Activated T-cell treated with anti-CD3 and anti-CD28 coated beads, Interleukin-2, amount 50 U/mL, for 48 hours (primary cell): Measurements from ENCODE around the gene ACE.

Experiments
- DNase-seq, 2 experiments: peaks; one replicate each; pipeline ENCODE4 v3.0.0-alpha.2; 2020

Gene ACE

DNA sequence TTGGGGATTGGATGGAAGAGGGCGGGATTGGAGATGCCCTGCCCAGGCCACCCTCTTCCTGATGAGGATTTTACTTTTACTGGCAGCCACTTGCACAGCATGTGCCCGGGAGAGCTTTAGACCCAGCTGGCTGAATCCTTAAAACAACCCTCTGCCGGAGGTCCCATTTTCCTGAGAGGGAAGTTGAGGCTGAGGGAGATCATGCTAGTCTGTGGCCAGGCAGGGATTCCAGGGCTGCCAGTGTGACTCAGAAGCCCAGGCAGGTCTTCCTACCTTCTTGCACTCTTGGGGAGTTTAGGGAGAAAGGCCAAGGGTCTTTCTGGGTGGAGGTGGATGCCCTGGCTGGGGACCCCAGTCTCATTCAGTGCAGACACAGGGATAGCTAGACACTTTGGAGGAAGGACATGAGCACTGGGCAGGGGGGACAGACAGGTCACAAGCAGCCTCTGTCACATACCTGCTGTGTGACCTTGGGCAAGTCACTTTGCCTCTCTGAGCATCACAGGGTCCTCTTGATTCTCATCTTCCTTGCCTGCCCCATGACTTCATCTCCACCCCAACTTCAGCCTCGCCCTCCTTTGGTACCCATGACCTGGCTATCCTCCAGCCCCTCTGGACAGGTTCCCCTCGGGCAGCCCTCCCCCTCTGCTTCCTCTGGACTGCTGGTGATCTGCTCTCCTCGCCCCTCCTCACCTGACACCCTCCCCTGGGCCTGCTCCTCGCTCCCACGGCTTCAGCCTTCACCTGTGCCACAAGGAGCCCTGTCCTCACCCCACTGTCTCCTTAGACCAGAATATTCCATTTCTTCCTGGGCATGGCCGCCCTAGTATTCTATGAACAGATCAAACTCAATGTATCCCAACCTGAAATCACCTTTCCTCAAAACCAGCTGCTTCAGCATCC, 62.1 kb downstream of the ACE start:
- no peak for DNase-seq

DNA sequence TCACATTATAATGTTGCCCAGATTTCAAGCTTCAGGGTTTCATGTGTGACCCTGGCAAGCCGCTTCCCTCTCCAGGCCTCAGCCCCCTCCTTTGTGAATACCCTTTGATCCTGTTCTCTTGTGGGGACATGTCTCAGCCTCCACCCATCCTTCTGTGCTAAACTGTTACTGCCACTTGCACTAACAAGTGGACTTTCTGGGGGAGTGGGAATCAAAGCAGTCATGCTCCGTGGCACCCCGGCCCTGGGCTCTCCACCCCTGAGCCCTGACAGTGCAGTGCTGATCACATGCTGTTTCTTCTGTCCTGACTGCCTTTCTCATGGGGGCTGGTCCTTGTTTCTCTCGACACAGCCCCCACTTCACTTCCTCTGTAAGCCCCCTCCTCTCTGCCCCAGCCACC, 63.7 kb downstream of the ACE start:
- no peak for DNase-seq

- DNase-seq, result no peak
Measured at GRCh38 chr17:63542218-63542545, 65.3 kb downstream of the ACE start.

DNA sequence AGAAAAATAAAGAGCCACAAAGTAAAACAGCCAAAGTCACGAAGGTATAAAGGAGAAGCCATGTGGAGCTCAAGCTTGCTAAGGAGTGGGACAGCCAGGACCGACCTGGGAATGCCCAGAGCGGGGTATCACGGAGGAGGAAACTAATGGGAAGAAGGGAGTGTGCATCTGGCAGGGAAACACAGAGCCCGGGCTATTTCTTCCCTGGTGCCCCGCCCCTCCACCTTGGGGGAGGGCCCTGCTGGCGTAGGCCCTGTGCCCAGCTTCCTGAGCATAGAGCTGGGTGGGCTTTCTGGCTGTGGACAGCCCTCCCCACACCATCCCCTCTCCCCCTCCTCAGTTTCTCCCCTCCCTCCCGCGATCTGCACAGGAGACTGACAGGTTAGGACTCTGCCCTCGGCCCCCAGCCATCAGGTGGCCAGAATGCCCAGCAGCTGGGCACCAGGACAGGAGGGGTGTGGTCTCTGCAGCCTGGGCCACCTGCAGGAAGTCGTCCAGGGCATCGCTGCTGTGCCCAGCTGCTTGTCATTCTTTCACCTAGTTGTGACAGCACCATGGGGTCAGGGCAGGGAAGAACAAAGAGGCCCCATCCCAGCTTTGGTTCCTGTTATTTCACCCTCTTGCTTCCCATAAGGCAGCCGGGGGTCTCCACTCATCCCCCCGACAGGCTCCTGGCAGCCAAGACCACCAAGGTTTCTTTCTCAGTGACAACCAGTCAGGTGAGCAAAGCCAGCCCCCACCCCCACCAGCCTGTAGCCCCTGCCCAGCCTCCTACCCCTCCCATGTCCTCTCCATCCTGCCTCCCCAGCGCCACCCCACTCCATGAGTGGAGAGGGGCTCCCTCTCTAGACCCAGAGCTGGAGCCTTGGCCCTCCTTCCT, 66.3 kb downstream of the ACE start:
- DNase-seq, result no peak

- no peak for DNase-seq
Measured at GRCh38 chr17:63543822-63544420, 67.1 kb downstream of the ACE start.

GRCh38 chr17:63544467-63545301, 67.8 kb downstream of the ACE start:
- DNase-seq, result no peak

DNA sequence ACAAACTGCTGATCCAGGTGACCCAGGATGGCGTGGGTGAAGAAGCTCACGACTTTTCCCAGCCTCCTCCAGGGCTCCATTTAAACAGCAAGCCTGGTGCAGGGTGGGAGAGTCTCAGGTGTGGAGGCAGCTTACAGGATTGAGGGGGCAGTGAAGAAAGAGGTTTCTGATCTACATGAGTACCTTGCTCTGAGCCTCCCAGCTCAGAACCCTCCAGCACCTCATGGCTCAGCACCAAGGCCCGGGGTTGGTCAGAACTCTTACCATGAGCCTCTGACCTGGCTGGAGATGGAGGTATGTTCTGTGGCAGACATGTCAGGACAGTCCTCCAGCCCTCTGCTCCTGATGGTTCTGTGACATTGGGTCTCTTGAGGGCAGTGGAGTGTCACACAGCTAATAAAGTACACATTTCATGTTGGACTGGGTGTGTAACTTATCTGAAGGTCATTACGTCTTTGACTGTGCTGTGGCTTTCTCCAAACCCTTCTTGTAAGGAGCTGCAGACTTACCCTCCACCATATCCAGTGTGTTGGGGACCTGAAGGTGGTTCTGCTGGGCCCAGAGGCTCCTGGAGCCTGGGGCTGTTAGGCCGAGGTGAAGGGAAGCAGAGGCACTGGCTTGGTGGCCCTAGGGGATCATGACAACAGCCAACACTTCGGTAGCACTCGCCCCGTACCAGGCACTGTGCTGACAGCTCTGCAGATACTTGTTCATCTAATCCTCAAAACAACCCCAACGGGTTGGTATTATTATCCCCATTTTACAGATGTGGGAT, 69.6 kb downstream of the ACE start:
- no peak for DNase-seq

DNA sequence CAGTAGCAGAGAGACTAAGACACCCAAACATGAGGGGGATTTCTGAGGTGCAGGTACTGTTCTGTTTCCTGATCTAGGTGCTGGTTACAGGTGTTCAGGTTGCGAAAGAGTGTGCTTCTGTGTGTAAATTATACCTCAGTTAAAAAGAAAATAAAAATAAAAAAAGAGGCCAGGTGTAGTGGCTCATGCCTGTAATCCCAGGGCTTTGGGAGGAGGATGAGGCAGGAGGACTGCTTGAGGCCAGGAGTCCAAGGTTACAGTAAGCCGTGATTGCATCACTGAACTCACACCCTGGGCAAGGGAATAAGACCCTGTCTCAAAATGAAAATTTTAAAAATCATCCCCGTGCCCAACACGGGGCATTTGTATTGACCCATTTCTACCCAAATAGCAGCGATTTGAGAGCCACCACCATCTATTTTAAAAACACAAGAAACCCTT, 70.2 kb downstream of the ACE start:
- no peak for DNase-seq
